Hepatocyte (in vitro differentiated cells): ENCODE measurements around the gene TVP23A. TPM values are rescaled to one million over a fixed set of nuclear protein-coding genes. Genes with fewer than 3 reads are reported as not detected.

Source experiments
- DNase-seq: peaks from one replicate; pipeline ENCODE4 v3.0.0-alpha.2; 2016; ENCODE audit warnings: low spot score
- H2AFZ ChIP-seq: fragments of 200-600 bp; sonication (generic); 2 replicates; pipeline ENCODE4 v1.6.0; 2016; ENCODE audit warnings: antibody characterized with exemption, mild to moderate bottlenecking
- H3K27ac ChIP-seq: fragments of 200-600 bp; sonication (generic); 2 replicates; pipeline ENCODE4 v1.5.1; 2016; ENCODE audit warnings: mild to moderate bottlenecking
- H3K27me3 ChIP-seq: fragments of 200-600 bp; sonication (generic); 2 replicates; pipeline ENCODE4 v1.6.1; 2016
- H3K36me3 ChIP-seq: fragments of 200-600 bp; sonication (generic); replicated peaks from 2 replicates; pipeline ENCODE4 v1.5.1; 2016; ENCODE audit warnings: low read depth; ENCODE audit not compliant: insufficient read depth
- H3K4me1 ChIP-seq: fragments of 200-600 bp; sonication (generic); 2 replicates; pipeline ENCODE4 v1.5.1; 2016; ENCODE audit warnings: mild to moderate bottlenecking, moderate library complexity; ENCODE audit not compliant: insufficient read depth
- H3K4me2 ChIP-seq: fragments of 200-600 bp; sonication (generic); 2 replicates; pipeline ENCODE4 v1.6.0; 2016
- H3K4me3 ChIP-seq: fragments of 200-600 bp; sonication (generic); 2 replicates; pipeline ENCODE4 v1.5.1; 2016; ENCODE audit warnings: mild to moderate bottlenecking
- H3K79me2 ChIP-seq: fragments of 200-600 bp; sonication (generic); 2 replicates; pipeline ENCODE4 v1.6.0; 2017; ENCODE audit warnings: mild to moderate bottlenecking
- H3K9me2 ChIP-seq: fragments of 200-600 bp; sonication (generic); replicated peaks from 2 replicates; pipeline ENCODE4 v1.6.0; 2017; ENCODE audit warnings: mild to moderate bottlenecking; ENCODE audit not compliant: insufficient read depth
- H3K9me3 ChIP-seq: fragments of 200-600 bp; sonication (generic); 2 replicates; pipeline ENCODE4 v1.5.1; 2016; ENCODE audit warnings: low read depth, mild to moderate bottlenecking
- H4K20me1 ChIP-seq: fragments of 200-600 bp; sonication (generic); 2 replicates; pipeline ENCODE4 v1.6.0; 2016; ENCODE audit warnings: mild to moderate bottlenecking; ENCODE audit not compliant: insufficient read depth, poor library complexity, severe bottlenecking
- CTCF ChIP-seq: fragments of 200-600 bp; sonication (generic); IDR thresholded peaks from 2 replicates; pipeline ENCODE4 v1.5.1; 2016; ENCODE audit warnings: antibody characterized with exemption, mild to moderate bottlenecking; ENCODE audit not compliant: poor library complexity
- EZH2 ChIP-seq: fragments of 200-600 bp; sonication (generic); IDR thresholded peaks from 2 replicates; pipeline ENCODE4 v1.6.1; 2016; ENCODE audit warnings: antibody characterized with exemption, mild to moderate bottlenecking, borderline replicate concordance
- EZH2phosphoT487 ChIP-seq: fragments of 200-600 bp; sonication (generic); IDR thresholded peaks from one replicate; pipeline ENCODE4 v1.6.1; 2018; ENCODE audit warnings: antibody characterized with exemption, mild to moderate bottlenecking, low read depth, moderate library complexity; ENCODE audit not compliant: unreplicated experiment, severe bottlenecking
- WGBS: methylation state at CpG from one replicate; pipeline ENCODE4 v1.1.6; 2016; ENCODE audit warnings: low lambda C conversion rate; ENCODE audit errors: missing lambda C conversion rate; 5-methylcytosine and 5-hydroxymethylcytosine counted together
- polyA plus RNA-seq: library from polyadenylated mRNA; unstranded; fragments of >200 nt; fragmentation: Nextera tagmentation; extraction: Ambion mirVana; gene quantifications from 2 replicates; pipeline ENCODE4 v1.2.1, GENCODE V29; 2016
- total RNA-seq: library from RNA; depleted of rRNA; stranded (reverse); fragments of >200 nt; gene quantifications from 2 replicates; pipeline ENCODE4 v1.2.3, GENCODE V29; 2014

Gene TVP23A
- total and polyA plus RNA-seq, 2 experiments from 2014 or later = 0.67 to 1.1 TPM

- 79% methylated on average over 2 of the region's 2 CpGs for WGBS
- no peaks in the 10 kb centered on the region for H3K36me3 ChIP-seq
- TF ChIP-seq EZH2phosphoT487 = no peak
- no peak for TF ChIP-seq CTCF
- no peak for TF ChIP-seq EZH2
- no peak overlapping the region for H3K4me2 ChIP-seq
- no peak overlapping the region for H3K27ac ChIP-seq
- H3K9me3 ChIP-seq = no peaks in the 10 kb centered on the region
- no peak overlapping the region for H3K4me3 ChIP-seq
- no peaks in the 10 kb centered on the region for H3K9me2 ChIP-seq
- DNase-seq = no peak
- H3K27me3 ChIP-seq = peaks cover 15% of the 10 kb centered on the region
- no peak overlapping the region for H2AFZ ChIP-seq
- H3K79me2 ChIP-seq = no peaks in the 10 kb centered on the region
- H4K20me1 ChIP-seq = no peaks in the 10 kb centered on the region
- H3K4me1 ChIP-seq = no peaks in the 10 kb centered on the region
Observed at GRCh38 chr16:10859020-10859419, 40.4 kb upstream of the TVP23A start.

GRCh38 chr16:10858203-10858602 is 39.6 kb upstream of the TVP23A start:
- H3K27ac ChIP-seq = no peak overlapping the region
- TF ChIP-seq EZH2 (no peak), EZH2phosphoT487 (no peak), CTCF (no peak)
- no peaks in the 10 kb centered on the region for H3K79me2 ChIP-seq
- H2AFZ ChIP-seq = no peak overlapping the region
- no peaks in the 10 kb centered on the region for H4K20me1 ChIP-seq
- H3K9me3 ChIP-seq = no peaks in the 10 kb centered on the region
- DNase-seq = no peak
- H3K27me3 ChIP-seq = peaks cover 15% of the 10 kb centered on the region
- no peaks in the 10 kb centered on the region for H3K9me2 ChIP-seq
- no peaks in the 10 kb centered on the region for H3K4me1 ChIP-seq
- H3K4me3 ChIP-seq = no peak overlapping the region
- H3K36me3 ChIP-seq = no peaks in the 10 kb centered on the region
- H3K4me2 ChIP-seq = no peak overlapping the region
- WGBS = 50% methylated on average over 1 of the region's 1 CpG

- H3K4me3 ChIP-seq = no peak overlapping the region
- H2AFZ ChIP-seq = no peak overlapping the region
- H3K9me2 ChIP-seq = no peaks in the 10 kb centered on the region
- H3K36me3 ChIP-seq = no peaks in the 10 kb centered on the region
- H3K27me3 ChIP-seq = peaks cover 2% of the 10 kb centered on the region
- H3K9me3 ChIP-seq = no peaks in the 10 kb centered on the region
- no peak overlapping the region for H3K4me2 ChIP-seq
- H3K27ac ChIP-seq = no peak overlapping the region
- WGBS = 93% methylated on average over 2 of the region's 2 CpGs
- TF ChIP-seq EZH2phosphoT487 = no peak
- TF ChIP-seq CTCF = no peak
- H3K4me1 ChIP-seq = no peaks in the 10 kb centered on the region
- H4K20me1 ChIP-seq = no peaks in the 10 kb centered on the region
- H3K79me2 ChIP-seq = no peaks in the 10 kb centered on the region
- no peak for DNase-seq
Observed at GRCh38 chr16:10856042-10856441, 37.4 kb upstream of the TVP23A start.

- Histone ChIP-seq H3K9me2 (no peaks in the 10 kb centered on the region), H3K4me3 (no peak overlapping the region), H3K9me3 (no peaks in the 10 kb centered on the region), H3K79me2 (no peaks in the 10 kb centered on the region), H3K36me3 (no peaks in the 10 kb centered on the region), H3K4me2 (no peak overlapping the region), H4K20me1 (no peaks in the 10 kb centered on the region), H3K4me1 (no peaks in the 10 kb centered on the region), H3K27ac (no peak overlapping the region), H2AFZ (no peak overlapping the region), H3K27me3 (no peaks in the 10 kb centered on the region)
- TF ChIP-seq CTCF (no peak), EZH2 (no peak), EZH2phosphoT487 (no peak)
- DNase-seq = no peak
- 89% methylated on average over 5 of the region's 5 CpGs for WGBS
Observed at GRCh38 chr16:10852948-10853347, 34.4 kb upstream of the TVP23A start.
